Loucy (cell line): Measurements from ENCODE around the gene CCDC188.

ENCODE experiments used
- H2AFZ ChIP-seq: fragments of 200-600 bp; sonication (generic); 2 replicates; pipeline ENCODE4 v1.6.0; 2016; ENCODE audit warnings: antibody characterized with exemption, mild to moderate bottlenecking, low read length, moderate library complexity
- H3F3A ChIP-seq: fragments of 200-600 bp; 2 replicates; pipeline ENCODE4 v1.6.0; 2016; ENCODE audit warnings: antibody characterized with exemption, low read depth, mild to moderate bottlenecking
- H3K27me3 ChIP-seq: fragments of 200-600 bp; sonication (generic); 2 replicates; pipeline ENCODE4 v1.6.1; 2014; ENCODE audit warnings: low read length, mild to moderate bottlenecking; ENCODE audit not compliant: insufficient read depth, poor library complexity, severe bottlenecking
- H3K36me3 ChIP-seq: fragments of 200-600 bp; sonication (generic); 2 replicates; pipeline ENCODE4 v1.6.1; 2016; ENCODE audit warnings: low read length; ENCODE audit not compliant: insufficient read depth
- H3K4me1 ChIP-seq: fragments of 200-600 bp; sonication (generic); 2 replicates; pipeline ENCODE4 v1.5.1; 2014; ENCODE audit warnings: low read length, mild to moderate bottlenecking; ENCODE audit not compliant: insufficient read depth, poor library complexity, severe bottlenecking
- H3K4me2 ChIP-seq: fragments of 200-600 bp; sonication (generic); 2 replicates; pipeline ENCODE4 v1.6.0; 2014; ENCODE audit warnings: antibody characterized with exemption, low read length, low read depth, mild to moderate bottlenecking; ENCODE audit not compliant: poor library complexity, severe bottlenecking
- H3K4me3 ChIP-seq: fragments of 200-600 bp; sonication (generic); 2 replicates; pipeline ENCODE4 v1.5.1; 2014; ENCODE audit warnings: low read length, mild to moderate bottlenecking, mixed read lengths; ENCODE audit not compliant: poor library complexity, severe bottlenecking
- H3K79me2 ChIP-seq: fragments of 200-600 bp; sonication (generic); 2 replicates; pipeline ENCODE4 v1.6.1; 2014; ENCODE audit warnings: low read length; ENCODE audit not compliant: insufficient read depth
- H3K9ac ChIP-seq: fragments of 200-600 bp; sonication (generic); 2 replicates; pipeline ENCODE4 v1.6.0; 2014; ENCODE audit warnings: mild to moderate bottlenecking, low read depth, low read length, moderate library complexity; ENCODE audit not compliant: poor library complexity, severe bottlenecking
- H3K9me2 ChIP-seq: fragments of 200-600 bp; sonication (generic); replicated peaks from 2 replicates; pipeline ENCODE4 v1.6.1; 2016; ENCODE audit warnings: low read depth, low read length, mixed read lengths
- H3K9me3 ChIP-seq: fragments of 200-600 bp; sonication (generic); 2 replicates; pipeline ENCODE4 v1.6.1; 2014; ENCODE audit warnings: mild to moderate bottlenecking, antibody characterized with exemption, low read length, low read depth; ENCODE audit not compliant: insufficient read depth
- H4K20me1 ChIP-seq: fragments of 200-600 bp; sonication (generic); 2 replicates; pipeline ENCODE4 v1.6.0; 2014; ENCODE audit warnings: antibody characterized with exemption, low read length, mild to moderate bottlenecking; ENCODE audit not compliant: insufficient read depth, poor library complexity, severe bottlenecking
- EZH2phosphoT487 ChIP-seq: fragments of 200-600 bp; IDR thresholded peaks from 2 replicates; pipeline ENCODE4 v1.6.1; 2018; ENCODE audit warnings: antibody characterized with exemption, mild to moderate bottlenecking, moderate library complexity, borderline replicate concordance
- TF ChIP-seq, protein P1 (sequence below): fragments of 200-600 bp; sonication (generic); conservative IDR thresholded peaks from 2 replicates; pipeline ENCODE4 v1.5.1; 2014; ENCODE audit warnings: mild to moderate bottlenecking, antibody characterized with exemption, low read length

CCDC188 gene

DNA sequence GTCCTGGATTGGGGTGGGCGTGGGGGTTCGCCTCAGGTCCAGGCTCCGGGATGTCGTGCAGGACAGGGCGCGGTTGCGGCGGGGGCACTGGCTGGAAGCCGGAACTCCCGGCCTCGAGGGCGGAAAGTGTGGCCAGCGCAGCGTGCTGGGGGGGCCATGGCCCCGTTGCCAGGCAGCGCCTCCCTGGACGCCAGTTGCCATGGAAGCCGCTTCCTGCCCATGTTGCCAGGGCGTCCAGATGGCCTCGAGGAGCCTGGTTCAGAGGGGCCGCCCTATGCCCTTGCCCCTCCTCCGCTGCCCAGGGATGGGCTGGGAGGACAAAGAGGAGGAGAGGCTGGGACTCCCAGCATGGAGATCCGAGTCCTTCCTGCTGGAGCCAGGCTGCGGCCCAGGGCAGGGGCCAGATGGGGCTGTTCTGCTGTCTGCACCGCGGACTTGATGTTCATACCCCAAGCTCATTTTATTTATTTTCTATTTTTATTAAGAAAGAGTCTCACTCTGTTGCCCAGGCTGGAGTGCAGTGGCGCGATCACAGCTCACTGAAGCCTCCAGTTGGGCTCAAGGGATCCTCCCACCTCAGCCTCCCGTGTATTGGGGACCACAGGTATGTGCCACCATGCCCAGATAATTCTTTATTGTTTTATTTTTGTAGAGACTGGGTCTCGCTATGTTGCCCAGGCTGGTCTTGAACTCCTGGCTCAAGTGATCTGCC is 4.6 kb upstream of the CCDC188 start:
- peak overlapping the region; percentile 63 for H3K4me2 ChIP-seq
- H3K9me2 ChIP-seq: no peaks in the 10 kb centered on the region
- H3F3A ChIP-seq: peaks cover 6% of the 10 kb centered on the region
- H3K79me2 ChIP-seq: no peaks in the 10 kb centered on the region
- H2AFZ ChIP-seq: no peak overlapping the region
- H4K20me1 ChIP-seq: no peaks in the 10 kb centered on the region
- peaks cover 43% of the 10 kb centered on the region for H3K4me1 ChIP-seq
- no peaks in the 10 kb centered on the region for H3K9me3 ChIP-seq
- H3K9ac ChIP-seq: peak overlapping the region; percentile 63
- no peaks in the 10 kb centered on the region for H3K27me3 ChIP-seq
- H3K36me3 ChIP-seq: no peaks in the 10 kb centered on the region
- TF ChIP-seq, protein P1, sequence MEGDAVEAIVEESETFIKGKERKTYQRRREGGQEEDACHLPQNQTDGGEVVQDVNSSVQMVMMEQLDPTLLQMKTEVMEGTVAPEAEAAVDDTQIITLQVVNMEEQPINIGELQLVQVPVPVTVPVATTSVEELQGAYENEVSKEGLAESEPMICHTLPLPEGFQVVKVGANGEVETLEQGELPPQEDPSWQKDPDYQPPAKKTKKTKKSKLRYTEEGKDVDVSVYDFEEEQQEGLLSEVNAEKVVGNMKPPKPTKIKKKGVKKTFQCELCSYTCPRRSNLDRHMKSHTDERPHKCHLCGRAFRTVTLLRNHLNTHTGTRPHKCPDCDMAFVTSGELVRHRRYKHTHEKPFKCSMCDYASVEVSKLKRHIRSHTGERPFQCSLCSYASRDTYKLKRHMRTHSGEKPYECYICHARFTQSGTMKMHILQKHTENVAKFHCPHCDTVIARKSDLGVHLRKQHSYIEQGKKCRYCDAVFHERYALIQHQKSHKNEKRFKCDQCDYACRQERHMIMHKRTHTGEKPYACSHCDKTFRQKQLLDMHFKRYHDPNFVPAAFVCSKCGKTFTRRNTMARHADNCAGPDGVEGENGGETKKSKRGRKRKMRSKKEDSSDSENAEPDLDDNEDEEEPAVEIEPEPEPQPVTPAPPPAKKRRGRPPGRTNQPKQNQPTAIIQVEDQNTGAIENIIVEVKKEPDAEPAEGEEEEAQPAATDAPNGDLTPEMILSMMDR: no peak
- TF ChIP-seq EZH2phosphoT487: no peak
- peak overlapping the region; percentile 71 for H3K4me3 ChIP-seq

DNA sequence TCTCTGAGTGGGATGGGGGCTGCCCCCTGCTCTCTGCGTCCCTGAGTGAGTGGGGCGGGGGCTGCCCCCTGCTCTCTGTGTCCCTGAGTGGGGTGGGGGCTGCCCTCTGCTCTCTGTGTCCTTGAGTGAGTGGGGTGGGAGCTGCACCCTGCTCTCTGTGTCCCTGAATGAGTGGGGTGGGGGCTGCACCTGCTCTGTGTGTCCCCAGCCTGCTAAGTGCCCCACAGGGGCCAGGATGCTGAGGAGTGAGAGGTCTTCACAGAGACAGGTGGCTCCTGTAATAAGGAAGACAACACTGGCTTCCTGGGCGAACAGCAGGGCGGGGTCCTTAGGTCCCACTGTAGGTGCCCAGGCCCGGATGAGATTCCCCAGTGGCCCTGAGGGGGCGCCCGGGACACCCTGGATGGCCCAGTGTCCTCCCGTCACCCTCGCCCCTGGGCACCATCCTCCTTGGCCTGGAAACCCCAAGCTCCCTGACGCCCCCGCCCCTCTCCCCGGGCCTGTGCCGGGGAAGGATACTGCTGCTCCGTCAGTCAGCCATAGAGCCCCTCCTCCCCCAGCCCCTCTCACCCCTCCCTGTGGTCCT is 3.8 kb upstream of the CCDC188 start:
- no peaks in the 10 kb centered on the region for H3K9me3 ChIP-seq
- peak overlapping the region; percentile 71 for H3K4me3 ChIP-seq

DNA sequence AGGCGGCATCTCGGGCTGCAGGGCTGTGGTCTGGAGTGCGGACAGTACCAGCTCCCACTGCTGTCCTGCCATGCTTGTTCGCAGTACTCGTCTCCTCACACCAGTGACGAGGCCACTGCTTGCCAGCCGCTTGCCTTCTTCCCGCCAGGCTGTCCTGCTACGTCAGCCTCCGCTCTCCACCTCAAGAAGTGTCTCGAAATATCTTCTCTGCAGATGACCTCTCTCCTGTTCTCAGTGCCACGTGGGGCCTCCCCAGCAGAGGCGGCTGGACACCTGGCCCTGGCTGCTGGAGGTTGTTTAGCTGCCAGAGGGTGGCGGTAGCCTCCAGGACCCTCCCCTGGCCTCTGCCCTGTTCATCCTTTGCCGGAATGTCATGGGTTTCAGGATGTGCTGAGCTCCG is 3.1 kb upstream of the CCDC188 start:
- peaks cover 4% of the 10 kb centered on the region for H3F3A ChIP-seq
- TF ChIP-seq EZH2phosphoT487: no peak
- TF ChIP-seq, protein P1: no peak
- no peaks in the 10 kb centered on the region for H4K20me1 ChIP-seq
- H3K9ac ChIP-seq: peak overlapping the region; percentile 63
- H2AFZ ChIP-seq: no peak overlapping the region
- H3K9me2 ChIP-seq: no peaks in the 10 kb centered on the region
- no peak overlapping the region for H3K4me3 ChIP-seq
- no peaks in the 10 kb centered on the region for H3K79me2 ChIP-seq
- no peak overlapping the region for H3K4me2 ChIP-seq
- no peaks in the 10 kb centered on the region for H3K27me3 ChIP-seq
- no peaks in the 10 kb centered on the region for H3K9me3 ChIP-seq
- no peaks in the 10 kb centered on the region for H3K36me3 ChIP-seq
- peaks cover 29% of the 10 kb centered on the region for H3K4me1 ChIP-seq

More for the DNA sequence above, 3.8 kb upstream of the CCDC188 start:
- Histone ChIP-seq H4K20me1 (no peaks in the 10 kb centered on the region), H2AFZ (no peak overlapping the region), H3K9ac (peak overlapping the region; percentile 63), H3F3A (peaks cover 6% of the 10 kb centered on the region), H3K4me2 (peak overlapping the region; percentile 63), H3K9me2 (no peaks in the 10 kb centered on the region), H3K4me1 (peaks cover 35% of the 10 kb centered on the region), H3K79me2 (no peaks in the 10 kb centered on the region), H3K36me3 (no peaks in the 10 kb centered on the region), H3K27me3 (no peaks in the 10 kb centered on the region)
- no peak for TF ChIP-seq EZH2phosphoT487
- TF ChIP-seq, protein P1: no peak
